ENCODE data around the gene AMDHD2.

The AMDHD2 gene

DNA sequence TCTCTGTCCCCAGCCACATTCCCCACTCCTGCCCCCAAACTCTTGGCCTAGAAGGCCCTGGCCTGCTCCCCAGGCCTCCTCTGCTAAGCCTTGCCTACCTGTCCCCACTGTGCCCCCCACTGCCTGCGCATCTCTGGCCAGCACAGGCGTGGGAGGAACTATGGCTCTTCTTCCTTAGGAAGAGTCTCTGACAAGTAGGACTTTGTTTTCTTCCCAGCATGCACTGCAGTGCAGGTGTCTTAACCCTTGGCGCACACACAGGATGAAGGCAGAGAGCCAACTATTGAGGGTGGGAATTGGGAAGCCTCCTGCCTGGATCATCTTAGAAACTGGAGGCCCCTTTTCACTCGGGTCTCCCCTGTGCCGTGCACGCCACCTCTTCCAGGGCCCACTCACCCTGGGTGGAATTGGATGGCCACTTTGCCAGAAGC is 3.6 kb downstream of the AMDHD2 start:
- no peak for TF ChIP-seq CTCF (IDR thresholded peaks at IDR 0.05; ENCODE audit: low read depth, low read length, missing control alignments)
- no peaks in the 10 kb centered on the region for H3K27me3 ChIP-seq (replicated peaks)
- no peak for DNase-seq
- H3K27ac ChIP-seq, result no peak overlapping the region
- H3K4me3 ChIP-seq (ENCODE audit: low read depth, low read length), result no peak overlapping the region
- in situ Hi-C loops (cut with HindIII; ENCODE audit: low pct_ligation_motif_present, low sequenced_read_pairs), result no loop called here
- H3K36me3 ChIP-seq (replicated peaks), result peaks cover 43% of the 10 kb centered on the region

GRCh38 chr16:2524339-2524938 is 4.3 kb downstream of the AMDHD2 start:
- in situ Hi-C loops (cut with HindIII; ENCODE audit: low pct_ligation_motif_present, low sequenced_read_pairs), result no loop called here
- H3K36me3 ChIP-seq (replicated peaks), result peaks cover 46% of the 10 kb centered on the region
- H3K4me3 ChIP-seq (ENCODE audit: low read depth, low read length), result no peak overlapping the region
- no peak for TF ChIP-seq CTCF (IDR thresholded peaks at IDR 0.05; ENCODE audit: low read depth, low read length, missing control alignments)
- DNase-seq, result no peak
- no peak overlapping the region for H3K27ac ChIP-seq
- no peaks in the 10 kb centered on the region for H3K27me3 ChIP-seq (replicated peaks)

- DNase-seq, result no peak
- Histone ChIP-seq H3K27me3 (replicated peaks) (no peaks in the 10 kb centered on the region), H3K36me3 (replicated peaks) (peaks cover 47% of the 10 kb centered on the region), H3K27ac (no peak overlapping the region), H3K4me3 (ENCODE audit: low read depth, low read length) (no peak overlapping the region)
- in situ Hi-C loops (cut with HindIII; ENCODE audit: low pct_ligation_motif_present, low sequenced_read_pairs), result no loop called here
- TF ChIP-seq CTCF (IDR thresholded peaks at IDR 0.05; ENCODE audit: low read depth, low read length, missing control alignments), result no peak
Observed at GRCh38 chr16:2526135-2526534, 6.0 kb downstream of the AMDHD2 start.

DNA sequence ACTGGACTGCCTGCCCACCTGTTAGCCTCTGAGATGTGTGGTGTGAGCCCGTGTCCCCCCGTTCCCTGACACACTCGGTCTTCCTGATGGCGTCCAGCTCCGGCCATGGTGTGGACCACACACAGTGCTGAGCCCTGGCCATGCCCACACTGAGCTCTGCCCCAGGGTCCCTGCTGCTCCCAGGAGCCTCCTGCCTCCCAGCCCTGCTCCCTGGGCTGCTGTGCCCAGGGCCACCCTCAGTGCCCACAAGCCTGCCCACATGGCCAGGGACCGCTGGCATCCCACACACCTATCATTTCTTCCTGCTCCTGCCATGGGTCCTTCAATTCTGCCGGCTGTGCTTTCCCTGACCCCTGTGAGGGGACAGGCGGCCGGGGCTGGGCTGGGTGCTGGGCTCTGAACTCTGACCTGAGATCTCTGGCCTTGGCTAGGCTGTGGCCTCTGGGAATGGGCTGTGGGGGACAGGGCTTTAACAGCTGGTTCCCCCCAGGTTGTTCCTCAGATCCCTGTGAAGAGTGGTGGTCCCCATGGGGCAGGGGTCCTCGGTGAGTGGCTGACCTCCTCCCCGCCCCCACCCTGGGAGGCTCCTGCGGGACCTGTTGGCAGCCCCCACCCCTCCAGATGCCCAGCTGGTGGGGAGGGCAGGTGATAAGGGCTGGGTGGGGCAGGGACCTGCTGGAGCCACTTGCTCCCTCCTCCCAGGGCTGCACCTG is 7.1 kb downstream of the AMDHD2 start:
- H3K27me3 ChIP-seq (replicated peaks), result no peaks in the 10 kb centered on the region
- H3K4me3 ChIP-seq (ENCODE audit: low read depth, low read length), result no peak overlapping the region
- no peak for TF ChIP-seq CTCF (IDR thresholded peaks at IDR 0.05; ENCODE audit: low read depth, low read length, missing control alignments)
- in situ Hi-C loops (cut with HindIII; ENCODE audit: low pct_ligation_motif_present, low sequenced_read_pairs), result no loop called here
- no peak for DNase-seq
- H3K36me3 ChIP-seq (replicated peaks), result peaks cover 43% of the 10 kb centered on the region
- H3K27ac ChIP-seq, result no peak overlapping the region

GRCh38 chr16:2527784-2528100 is 7.6 kb downstream of the AMDHD2 start:
- Histone ChIP-seq H3K27ac (no peak overlapping the region), H3K4me3 (ENCODE audit: low read depth, low read length) (no peak overlapping the region), H3K36me3 (replicated peaks) (peaks cover 41% of the 10 kb centered on the region), H3K27me3 (replicated peaks) (no peaks in the 10 kb centered on the region)
- DNase-seq, result no peak
- no peak for TF ChIP-seq CTCF (IDR thresholded peaks at IDR 0.05; ENCODE audit: low read depth, low read length, missing control alignments)
- in situ Hi-C loops (cut with HindIII; ENCODE audit: low pct_ligation_motif_present, low sequenced_read_pairs), result no loop called here

Data from brain microvascular endothelial cell (primary cell).